IMR-90 (cell line): Measurements from ENCODE around the gene CDY1. TPM values are rescaled to one million over a fixed set of nuclear protein-coding genes. Genes with fewer than 3 reads are reported as not detected.
"Not testable (repeated sequence)": the region's sequence is repeated elsewhere in the genome, so short reads cannot be mapped to it uniquely, and the experiment has no call there.

Experiments used
- ATAC-seq: fragments of 200-7000 bp; cut with Tn5 transposase; 2 replicates; pipeline ENCODE4 v1.9.1; 2020; ENCODE audit warnings: low read depth, mild to moderate bottlenecking, moderate library complexity
- BruUV-seq: library from RNA; stranded (reverse); fragments of 400-500 nt; replicated peaks from 2 replicates; lab custom pipeline; 2021; lab: Mats Ljungman, UMichigan
- CTCF ChIA-PET: fragments of 300-600 bp; formaldehyde crosslinking; extraction: SDS; loops from one replicate; lab custom pipeline; 2021; ENCODE audit warnings: antibody characterized with exemption; lab: Yijun Ruan, JAX
- POLR2A ChIA-PET: fragments of 300-600 bp; sonication (Branson Sonifier 250); formaldehyde crosslinking; loops from one replicate; lab custom pipeline; 2022; ENCODE audit warnings: antibody characterized with exemption; ENCODE audit not compliant: unreplicated experiment; lab: Charles Lee
- DNase-seq: peaks from one replicate; pipeline ENCODE4 v3.0.0; 2013
- H2AFZ ChIP-seq: replicated peaks from 2 replicates; pipeline ENCODE3; 2013; ENCODE audit warnings: low read length, mild to moderate bottlenecking; ENCODE audit not compliant: poor library complexity
- H2AK5ac ChIP-seq: 2 replicates; pipeline ENCODE4 v1.6.1; 2013; ENCODE audit warnings: low read depth, low read length, inconsistent platforms
- H2AK9ac ChIP-seq: replicated peaks from 2 replicates; pipeline ENCODE3; 2013; ENCODE audit warnings: mild to moderate bottlenecking, low read depth, low read length, moderate library complexity; ENCODE audit not compliant: poor library complexity
- H2BK120ac ChIP-seq: 2 replicates; pipeline ENCODE4 v1.6.1; 2013; ENCODE audit warnings: low read depth, low read length, inconsistent platforms
- H2BK15ac ChIP-seq: 3 replicates; pipeline ENCODE4 v1.6.1; 2013; ENCODE audit warnings: low read depth, low read length, inconsistent platforms
- H2BK20ac ChIP-seq: 2 replicates; pipeline ENCODE4 v1.6.1; 2013; ENCODE audit warnings: low read depth, mild to moderate bottlenecking, inconsistent platforms, low read length, moderate library complexity
- H2BK5ac ChIP-seq: 2 replicates; pipeline ENCODE4 v1.6.1; 2013; ENCODE audit warnings: mild to moderate bottlenecking, low read depth, low read length, inconsistent platforms; ENCODE audit not compliant: poor library complexity, severe bottlenecking
- H3K14ac ChIP-seq: replicated peaks from 2 replicates; pipeline ENCODE4 v1.6.1; 2013; ENCODE audit warnings: low read depth, low read length, inconsistent platforms
- H3K18ac ChIP-seq: 2 replicates; pipeline ENCODE4 v1.6.1; 2013; ENCODE audit warnings: low read depth, low read length, control low read depth
- H3K23ac ChIP-seq: 2 replicates; pipeline ENCODE4 v1.6.1; 2013; ENCODE audit warnings: low read depth, low read length, inconsistent platforms
- H3K27ac ChIP-seq: 2 replicates; pipeline ENCODE4 v1.5.1; 2013; ENCODE audit warnings: mild to moderate bottlenecking, control low read depth, low read length; ENCODE audit not compliant: insufficient read depth
- H3K27me3 ChIP-seq: 2 replicates; pipeline ENCODE4 v1.6.1; 2013; ENCODE audit warnings: low read length; ENCODE audit not compliant: control insufficient read depth, insufficient read depth
- H3K36me3 ChIP-seq: 2 replicates; pipeline ENCODE4 v1.6.1; 2013; ENCODE audit warnings: low read length, mixed read lengths; ENCODE audit not compliant: control insufficient read depth, insufficient read depth
- H3K4ac ChIP-seq: 2 replicates; pipeline ENCODE4 v1.6.1; 2013; ENCODE audit warnings: low read depth, low read length, inconsistent platforms
- H3K4me1 ChIP-seq: 2 replicates; pipeline ENCODE4 v1.6.1; 2013; ENCODE audit warnings: low read length, mixed read lengths; ENCODE audit not compliant: control insufficient read depth, insufficient read depth
- H3K4me2 ChIP-seq: 2 replicates; pipeline ENCODE4 v1.6.1; 2013; ENCODE audit warnings: low read depth, mild to moderate bottlenecking, control low read depth, low read length, moderate library complexity
- H3K4me3 ChIP-seq: 2 replicates; pipeline ENCODE4 v1.5.1; 2013; ENCODE audit warnings: low read depth, mild to moderate bottlenecking, control low read depth, low read length, moderate library complexity; ENCODE audit not compliant: insufficient read depth
- H3K56ac ChIP-seq: 2 replicates; pipeline ENCODE4 v1.6.1; 2013; ENCODE audit warnings: low read length, inconsistent platforms; ENCODE audit not compliant: insufficient read depth; ENCODE audit errors: extremely low read depth
- H3K79me1 ChIP-seq, 2 experiments: 2 replicates each; pipeline ENCODE4 v1.6.1; 2013; ENCODE audit warnings: low read length in 2 of 2, inconsistent platforms in 1 of 2, low read depth in 1 of 2
- H3K9ac ChIP-seq: 2 replicates; pipeline ENCODE4 v1.6.1; 2013; ENCODE audit warnings: low read depth, low read length, control low read depth
- H3K9me1 ChIP-seq: 2 replicates; pipeline ENCODE4 v1.6.1; 2013; ENCODE audit warnings: low read length, inconsistent platforms; ENCODE audit not compliant: insufficient read depth
- H3K9me3 ChIP-seq: 2 replicates; pipeline ENCODE4 v1.6.1; 2013; ENCODE audit warnings: low read length; ENCODE audit not compliant: control insufficient read depth, insufficient read depth
- H4K20me1 ChIP-seq: 2 replicates; pipeline ENCODE4 v1.6.1; 2013; ENCODE audit warnings: low read length, inconsistent platforms; ENCODE audit not compliant: insufficient read depth
- H4K5ac ChIP-seq: 2 replicates; pipeline ENCODE4 v1.6.1; 2013; ENCODE audit warnings: mild to moderate bottlenecking, low read depth, low read length, control low read depth
- H4K8ac ChIP-seq, 2 experiments: 2 replicates each; pipeline ENCODE4 v1.6.1; 2013; ENCODE audit warnings: low read depth in 2 of 2, low read length in 2 of 2, control low read depth in 1 of 2, inconsistent platforms in 1 of 2
- H4K91ac ChIP-seq: 2 replicates; pipeline ENCODE4 v1.6.1; 2013; ENCODE audit warnings: low read depth, low read length, inconsistent platforms; ENCODE audit not compliant: insufficient read depth
- WGBS, 2 experiments: methylation state at CpG; one replicate each; pipeline versions ENCODE4 v1.1.5 to v1.1.7; 2013; ENCODE audit warnings: missing lambda C conversion rate in 2 of 2; ENCODE audit not compliant: insufficient read length in 1 of 2; ENCODE audit errors: extremely low coverage in 2 of 2; 5-methylcytosine and 5-hydroxymethylcytosine counted together
- dilution Hi-C: fragments of 300-500 bp; cut with HindIII; formaldehyde crosslinking; loops from one replicate; pipeline ENCODE4 v1.14.3; 2018; ENCODE audit warnings: low sequenced_read_pairs; ENCODE audit not compliant: unreplicated experiment
- in situ Hi-C: fragments of 300-500 bp; cut with MboI; formaldehyde crosslinking; loops from 3 replicates; pipeline ENCODE4 v1.14.3; 2019; ENCODE audit warnings: low sequenced_read_pairs, inconsistent platforms, mixed read lengths
- intact Hi-C: fragments of 100-400 bp; cut with micrococcal nuclease; formaldehyde crosslinking; loops from 2 replicates; pipeline ENCODE4 v1.10.0; 2022
- polyA plus RNA-seq, 3 experiments: library from polyadenylated mRNA; depleted of rRNA; stranded (reverse); fragments of >200 nt; gene quantifications; 2 replicates each; pipeline ENCODE4 v1.2.3, GENCODE V29; 2012; ENCODE audit warnings: low replicate concordance in 1 of 3
- total RNA-seq: library from RNA; depleted of rRNA; stranded (reverse); fragments of >200 nt; gene quantifications from 2 replicates; pipeline ENCODE4 v1.2.3, GENCODE V29; 2012

Gene CDY1
- total and polyA plus RNA-seq, 2 of the 4 experiments (the other 2 are of a cell fraction): not detected

- H3K18ac ChIP-seq, H2AFZ ChIP-seq, H4K8ac ChIP-seq, H3K27me3 ChIP-seq, CTCF ChIA-PET, H3K27ac ChIP-seq, BruUV-seq, H3K4ac ChIP-seq, H4K5ac ChIP-seq, DNase-seq, POLR2A ChIA-PET, in situ Hi-C loops, H3K14ac ChIP-seq, H2AK5ac ChIP-seq, H2BK20ac ChIP-seq, H3K36me3 ChIP-seq, H2BK120ac ChIP-seq, H3K4me1 ChIP-seq, H4K20me1 ChIP-seq, dilution Hi-C loops, H2BK15ac ChIP-seq, H3K79me1 ChIP-seq, ATAC-seq, H3K4me2 ChIP-seq, H3K9me1 ChIP-seq, H2AK9ac ChIP-seq, H3K4me3 ChIP-seq, H3K9ac ChIP-seq, H2BK5ac ChIP-seq, H3K56ac ChIP-seq, H3K23ac ChIP-seq, H3K9me3 ChIP-seq, H4K91ac ChIP-seq, intact Hi-C loops: not testable (repeated sequence)
- WGBS, 2 experiments: no CpG with 5 or more reads among the region's 4 CpGs
Observed at GRCh38 chrY:25630383-25631112, 8.6 kb downstream of the CDY1 start.

GRCh38 chrY:25639852-25640251, 17.9 kb downstream of the CDY1 start:
- DNase-seq, H4K91ac ChIP-seq, H3K4ac ChIP-seq, H3K56ac ChIP-seq, H3K14ac ChIP-seq, H3K27me3 ChIP-seq, H2AFZ ChIP-seq, H3K4me3 ChIP-seq, H3K18ac ChIP-seq, H4K5ac ChIP-seq, H3K9ac ChIP-seq, H3K79me1 ChIP-seq, CTCF ChIA-PET, H3K4me2 ChIP-seq, POLR2A ChIA-PET, dilution Hi-C loops, BruUV-seq, H4K8ac ChIP-seq, H3K9me3 ChIP-seq, H3K9me1 ChIP-seq, H2AK5ac ChIP-seq, H2BK120ac ChIP-seq, H3K27ac ChIP-seq, in situ Hi-C loops, H2BK20ac ChIP-seq, H4K20me1 ChIP-seq, intact Hi-C loops, H3K23ac ChIP-seq, ATAC-seq, H2AK9ac ChIP-seq, H2BK15ac ChIP-seq, H3K36me3 ChIP-seq, H3K4me1 ChIP-seq, H2BK5ac ChIP-seq: not testable (repeated sequence)
- WGBS, 2 experiments: no CpG with 5 or more reads among the region's 3 CpGs
